ENCODE results near the gene KREMEN2.

Gene KREMEN2

DNA sequence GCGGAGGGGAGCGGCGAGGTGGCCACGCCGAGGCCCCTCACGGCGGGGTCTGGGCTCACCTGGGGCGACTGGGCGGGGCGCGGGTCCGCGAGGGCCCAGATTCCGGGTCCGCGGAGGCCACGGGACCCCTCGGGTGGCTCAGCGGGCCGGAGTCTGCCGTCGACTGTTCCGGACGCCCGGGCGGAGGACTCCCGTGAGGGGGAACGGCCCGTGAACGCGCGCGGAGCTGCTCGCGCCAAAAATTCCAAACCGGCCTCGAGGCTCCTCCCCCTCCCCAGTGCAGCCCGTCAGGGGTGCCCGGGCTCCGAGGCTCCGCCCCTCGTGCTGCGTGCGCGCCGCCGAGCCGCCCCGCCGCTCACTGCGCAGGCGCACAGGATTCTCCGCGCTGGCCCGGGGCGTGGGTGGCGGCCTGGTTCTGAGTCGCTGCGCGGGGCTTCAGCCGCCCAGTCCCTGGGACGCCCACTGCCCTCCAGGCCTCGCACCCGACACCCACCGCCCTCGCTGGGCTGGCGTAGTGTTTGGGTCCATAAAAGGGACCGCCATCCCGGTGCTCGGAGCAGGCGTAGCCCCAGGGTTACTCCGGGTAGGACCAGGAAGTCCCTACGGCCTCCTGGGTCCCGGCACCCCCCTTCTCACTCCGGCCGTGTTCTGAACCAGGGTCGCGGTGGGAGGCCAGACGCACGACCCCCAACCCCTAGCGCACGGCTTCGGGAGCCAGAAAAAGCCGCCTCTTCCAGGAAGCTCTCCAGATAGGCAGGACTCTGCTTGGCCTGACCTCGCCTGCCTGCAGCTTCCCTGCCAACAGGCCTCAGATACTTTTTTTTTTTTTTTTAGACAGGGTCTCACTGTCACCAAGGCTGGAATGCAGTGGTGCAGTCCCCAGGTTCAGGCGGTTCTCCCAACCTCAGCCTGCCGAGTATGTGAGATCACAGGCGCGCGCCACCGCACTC, 16.4 kb downstream of the KREMEN2 start, which contains the start of gene PKMYT1:
Gene PKMYT1 (minus strand): TSS at position 220 of the 950 bp plus-strand sequence. CDS start 789 bp downstream, outside the sequence.
- TF ChIP-seq, protein P1, sequence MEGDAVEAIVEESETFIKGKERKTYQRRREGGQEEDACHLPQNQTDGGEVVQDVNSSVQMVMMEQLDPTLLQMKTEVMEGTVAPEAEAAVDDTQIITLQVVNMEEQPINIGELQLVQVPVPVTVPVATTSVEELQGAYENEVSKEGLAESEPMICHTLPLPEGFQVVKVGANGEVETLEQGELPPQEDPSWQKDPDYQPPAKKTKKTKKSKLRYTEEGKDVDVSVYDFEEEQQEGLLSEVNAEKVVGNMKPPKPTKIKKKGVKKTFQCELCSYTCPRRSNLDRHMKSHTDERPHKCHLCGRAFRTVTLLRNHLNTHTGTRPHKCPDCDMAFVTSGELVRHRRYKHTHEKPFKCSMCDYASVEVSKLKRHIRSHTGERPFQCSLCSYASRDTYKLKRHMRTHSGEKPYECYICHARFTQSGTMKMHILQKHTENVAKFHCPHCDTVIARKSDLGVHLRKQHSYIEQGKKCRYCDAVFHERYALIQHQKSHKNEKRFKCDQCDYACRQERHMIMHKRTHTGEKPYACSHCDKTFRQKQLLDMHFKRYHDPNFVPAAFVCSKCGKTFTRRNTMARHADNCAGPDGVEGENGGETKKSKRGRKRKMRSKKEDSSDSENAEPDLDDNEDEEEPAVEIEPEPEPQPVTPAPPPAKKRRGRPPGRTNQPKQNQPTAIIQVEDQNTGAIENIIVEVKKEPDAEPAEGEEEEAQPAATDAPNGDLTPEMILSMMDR (IDR thresholded peaks at IDR 0.05; ENCODE audit: low read length, missing control alignments) = no peak
- peak within 1 kb of the TSS; percentile 69 for H3K4me3 ChIP-seq (replicated peaks; ENCODE audit: low read depth, low read length)
- DNase-seq (ENCODE audit: low read depth) = peak; percentile 83

GRCh38 chr16:2981177-2981898, 17.3 kb downstream of the KREMEN2 start:
- H3K4me3 ChIP-seq (replicated peaks; ENCODE audit: low read depth, low read length) = peak overlapping the region; percentile 69
- DNase-seq (ENCODE audit: low read depth) = peak; percentile 16
- TF ChIP-seq, protein P1 (IDR thresholded peaks at IDR 0.05; ENCODE audit: low read length, missing control alignments) = no peak

DNA sequence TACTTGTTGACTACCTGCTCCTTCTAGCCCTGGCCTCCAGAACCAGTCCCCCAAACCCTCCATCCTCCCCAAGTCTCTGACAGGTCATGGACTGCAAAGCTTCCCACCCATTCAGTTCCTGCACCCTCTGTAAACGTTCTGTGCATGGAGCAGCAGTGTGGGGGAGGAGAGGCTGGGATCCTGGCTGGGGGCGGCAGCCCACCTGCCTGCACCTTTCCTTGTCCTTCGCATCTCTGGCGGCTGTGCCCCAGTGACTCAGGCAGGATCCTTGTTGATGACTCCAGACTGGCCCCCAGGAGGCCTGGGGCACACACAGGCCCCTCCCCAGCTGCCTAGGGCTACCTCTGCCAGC, 17.8 kb downstream of the KREMEN2 start:
- DNase-seq (ENCODE audit: low read depth) = no peak
- no peak overlapping the region for H3K4me3 ChIP-seq (replicated peaks; ENCODE audit: low read depth, low read length)
- TF ChIP-seq, protein P1 (IDR thresholded peaks at IDR 0.05; ENCODE audit: low read length, missing control alignments) = no peak

DNA sequence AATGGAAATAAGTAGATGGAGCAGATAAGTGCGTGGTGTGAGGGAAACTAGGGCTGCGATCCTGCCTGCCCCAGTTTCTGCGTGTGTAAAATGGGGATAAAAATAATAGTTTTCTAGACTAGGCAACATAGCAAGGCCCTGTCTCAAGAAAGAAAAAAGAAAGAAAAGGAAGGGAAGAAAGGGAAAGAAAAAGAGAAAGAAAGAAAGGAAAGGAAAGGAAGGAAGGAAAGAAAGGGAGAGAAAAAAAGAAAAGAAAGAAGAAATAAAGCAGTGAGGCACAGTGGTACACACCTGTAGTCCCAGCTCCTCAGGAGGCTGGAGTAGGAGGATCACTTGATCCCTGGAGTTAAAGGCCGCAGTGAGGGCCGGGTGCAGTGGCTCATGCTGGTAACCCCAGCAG, 18.3 kb downstream of the KREMEN2 start:
- no peak overlapping the region for H3K4me3 ChIP-seq (replicated peaks; ENCODE audit: low read depth, low read length)
- DNase-seq (ENCODE audit: low read depth) = no peak
- TF ChIP-seq, protein P1 (IDR thresholded peaks at IDR 0.05; ENCODE audit: low read length, missing control alignments) = no peak

GRCh38 chr16:2983706-2984136, 19.6 kb downstream of the KREMEN2 start:
- peak overlapping the region; percentile 27 for H3K4me3 ChIP-seq (replicated peaks; ENCODE audit: low read depth, low read length)
- DNase-seq (ENCODE audit: low read depth) = peak; percentile 67
- TF ChIP-seq, protein P1 (IDR thresholded peaks at IDR 0.05; ENCODE audit: low read length, missing control alignments) = peak; percentile 33

- TF ChIP-seq, protein P1 (IDR thresholded peaks at IDR 0.05; ENCODE audit: low read length, missing control alignments) = no peak
Measured at GRCh38 chr16:2985462-2985861, 21.4 kb downstream of the KREMEN2 start.

More at GRCh38 chr16:2985462-2985861, 21.4 kb downstream of the KREMEN2 start:
- DNase-seq (ENCODE audit: low read depth) = no peak
- H3K4me3 ChIP-seq (replicated peaks; ENCODE audit: low read depth, low read length) = no peak overlapping the region

All from fibroblast of pulmonary artery (primary cell).